ENCODE results near the gene ZC3H18.

ZC3H18 gene

GRCh38 chr16:88584676-88585075, 14.5 kb downstream of the ZC3H18 start:
- no peak for DNase-seq

- DNase-seq = no peak
Observed at GRCh38 chr16:88585269-88585668, 15.1 kb downstream of the ZC3H18 start.

GRCh38 chr16:88585927-88586581, 15.9 kb downstream of the ZC3H18 start:
- DNase-seq = no peak

- DNase-seq = no peak
Observed at GRCh38 chr16:88588148-88588547, 17.9 kb downstream of the ZC3H18 start.

- DNase-seq = no peak
Observed at GRCh38 chr16:88588754-88589153, 18.6 kb downstream of the ZC3H18 start.

- no peak for DNase-seq
Observed at GRCh38 chr16:88589441-88589840, 19.2 kb downstream of the ZC3H18 start.

GRCh38 chr16:88591577-88592021, 21.4 kb downstream of the ZC3H18 start:
- no peak for DNase-seq

GRCh38 chr16:88593061-88593460, 22.9 kb downstream of the ZC3H18 start:
- DNase-seq = no peak

- no peak for DNase-seq
Observed at GRCh38 chr16:88593489-88593888, 23.3 kb downstream of the ZC3H18 start.

GRCh38 chr16:88593910-88594309, 23.7 kb downstream of the ZC3H18 start:
- DNase-seq = no peak

GRCh38 chr16:88595101-88595500, 24.9 kb downstream of the ZC3H18 start:
- no peak for DNase-seq

GRCh38 chr16:88595921-88596320, 25.7 kb downstream of the ZC3H18 start:
- no peak for DNase-seq

- DNase-seq = no peak
Observed at GRCh38 chr16:88596483-88596882, 26.3 kb downstream of the ZC3H18 start.

GRCh38 chr16:88597856-88598491, 27.8 kb downstream of the ZC3H18 start:
- DNase-seq = peak; percentile 63

GRCh38 chr16:88599092-88599733, 29.0 kb downstream of the ZC3H18 start:
- no peak for DNase-seq

GRCh38 chr16:88599825-88600538, 29.8 kb downstream of the ZC3H18 start:
- no peak for DNase-seq

- no peak for DNase-seq
Observed at GRCh38 chr16:88600539-88600896, 30.3 kb downstream of the ZC3H18 start.

- DNase-seq = no peak
Observed at GRCh38 chr16:88601313-88602036, 31.3 kb downstream of the ZC3H18 start.

GRCh38 chr16:88602091-88602490, 31.9 kb downstream of the ZC3H18 start:
- DNase-seq = no peak

GRCh38 chr16:88605186-88606147, 35.3 kb downstream of the ZC3H18 start:
- DNase-seq = no peak

- DNase-seq = no peak
Observed at GRCh38 chr16:88606148-88606757, 36.0 kb downstream of the ZC3H18 start.

All from NCI-H146 (cell line).